H1 (cell line): ENCODE data around the gene NUDT1. TPM values are rescaled to one million over a fixed set of nuclear protein-coding genes. Genes with fewer than 3 reads are reported as not detected.

Source experiments
- CTCF ChIA-PET: fragments of 300-600 bp; sonication (Branson Sonifier 250); formaldehyde crosslinking; loops from one replicate; lab custom pipeline; 2021; ENCODE audit not compliant: partially characterized antibody; lab: Charles Lee
- POLR2A ChIA-PET: fragments of 300-600 bp; sonication (Branson Sonifier 250); formaldehyde crosslinking; loops from one replicate; lab custom pipeline; 2021; ENCODE audit warnings: inconsistent platforms; ENCODE audit not compliant: partially characterized antibody; lab: Charles Lee
- DNase-seq, 2 experiments: peaks; one replicate each; pipeline versions ENCODE4 v3.0.0 to v3.0.0-alpha.2; 2010 to 2022; ENCODE audit warnings: low spot score in 2 of 2, low read depth in 1 of 2, mixed read lengths in 1 of 2
- FAIRE-seq: peaks from 2 replicates; lab custom pipeline; 2011; peaks lifted over from hg19 to GRCh38; lab: Jason Lieb, UNC
- H2AFZ ChIP-seq: 2 replicates; pipeline ENCODE4 v1.8.1; 2012; ENCODE audit warnings: low read length, inconsistent platforms
- H2AK5ac ChIP-seq: 2 replicates; pipeline ENCODE4 v1.6.1; 2013; ENCODE audit warnings: low read depth, low read length
- H2BK120ac ChIP-seq: replicated peaks from 2 replicates; pipeline ENCODE3; 2013; ENCODE audit warnings: low read depth, low read length, inconsistent platforms
- H2BK12ac ChIP-seq: 2 replicates; pipeline ENCODE4 v1.6.1; 2013; ENCODE audit warnings: low read depth, low read length
- H2BK15ac ChIP-seq: 2 replicates; pipeline ENCODE4 v1.6.1; 2013; ENCODE audit warnings: low read length
- H2BK20ac ChIP-seq: 2 replicates; pipeline ENCODE4 v1.6.1; 2013; ENCODE audit warnings: low read length
- H2BK5ac ChIP-seq: 2 replicates; pipeline ENCODE4 v1.6.1; 2013; ENCODE audit warnings: low read depth, low read length
- H3K14ac ChIP-seq: 2 replicates; pipeline ENCODE4 v1.6.1; 2013; ENCODE audit warnings: inconsistent platforms; ENCODE audit not compliant: insufficient read length
- H3K18ac ChIP-seq: 2 replicates; pipeline ENCODE4 v1.6.1; 2013; ENCODE audit warnings: low read length; ENCODE audit errors: extremely low read depth
- H3K23ac ChIP-seq: 2 replicates; pipeline ENCODE4 v1.6.1; 2013; ENCODE audit warnings: inconsistent platforms; ENCODE audit not compliant: insufficient read length
- H3K23me2 ChIP-seq: 2 replicates; pipeline ENCODE4 v1.6.1; 2013; ENCODE audit warnings: low read depth, low read length
- H3K27ac ChIP-seq: 2 replicates; pipeline ENCODE4 v1.6.1; 2011; ENCODE audit warnings: low read depth, low read length, inconsistent platforms
- H3K27me3 ChIP-seq, 4 experiments: replicated peaks in 1 of 4; 1 replicate in 1 of 4; 2 replicates in 3 of 4; pipeline versions ENCODE4 v1.6.1 to v1.8.1; 2011 to 2013; ENCODE audit warnings: low read length in 3 of 4, mild to moderate bottlenecking in 3 of 4, inconsistent platforms in 2 of 4, mixed read lengths in 2 of 4, moderate library complexity in 1 of 4; ENCODE audit not compliant: control insufficient read depth in 3 of 4, insufficient read depth in 3 of 4; ENCODE audit errors: extremely low read depth in 1 of 4
- H3K36me3 ChIP-seq, 4 experiments: 2 replicates each; pipeline versions ENCODE4 v1.6.1 to v1.8.1; 2011 to 2013; ENCODE audit warnings: mild to moderate bottlenecking in 4 of 4, low read length in 3 of 4, moderate library complexity in 2 of 4, control low read depth in 1 of 4, inconsistent platforms in 1 of 4; ENCODE audit not compliant: insufficient read depth in 4 of 4, control insufficient read depth in 2 of 4
- H3K4ac ChIP-seq: replicated peaks from 2 replicates; pipeline ENCODE3; 2013; ENCODE audit warnings: low read length, low read depth, mixed read lengths, inconsistent platforms; ENCODE audit not compliant: insufficient read length
- H3K4me1 ChIP-seq, 4 experiments: replicated peaks in 1 of 4; 1 replicate in 1 of 4; 2 replicates in 3 of 4; pipeline versions ENCODE4 v1.6.1 to v1.8.1; 2011 to 2013; ENCODE audit warnings: low read length in 3 of 4, inconsistent platforms in 2 of 4, mixed read lengths in 1 of 4; ENCODE audit not compliant: insufficient read depth in 4 of 4, control insufficient read depth in 3 of 4
- H3K4me2 ChIP-seq, 2 experiments: 2 replicates each; pipeline versions ENCODE4 v1.6.1 to v1.8.1; 2011 to 2013; ENCODE audit warnings: low read depth in 2 of 2, low read length in 2 of 2, control low read depth in 1 of 2, inconsistent platforms in 1 of 2, mild to moderate bottlenecking in 1 of 2; ENCODE audit not compliant: insufficient read depth in 1 of 2
- H3K4me3 ChIP-seq, 4 experiments: fragments of 200-600, 300-600 bp in 1 of 4; sonication (generic), shearing (Covaris generic), sonication (Bioruptor Twin) in 1 of 4; 2 replicates each; pipeline versions ENCODE4 v1.5.1 to v1.8.1; 2011 to 2016; ENCODE audit warnings: low read length in 4 of 4, low read depth in 3 of 4, control low read depth in 2 of 4, inconsistent platforms in 2 of 4, mild to moderate bottlenecking in 2 of 4, mixed read lengths in 1 of 4, moderate library complexity in 1 of 4; ENCODE audit not compliant: insufficient read depth in 2 of 4; ENCODE audit errors: extremely low read depth in 1 of 4
- H3K56ac ChIP-seq: replicated peaks from 2 replicates; pipeline ENCODE3; 2013; ENCODE audit warnings: low read depth, mild to moderate bottlenecking, mixed read lengths, low read length, inconsistent platforms; ENCODE audit not compliant: insufficient read length
- H3K79me1 ChIP-seq: 2 replicates; pipeline ENCODE4 v1.6.1; 2013; ENCODE audit warnings: low read depth, low read length, control low read depth
- H3K79me2 ChIP-seq, 2 experiments: 2 replicates each; pipeline versions ENCODE4 v1.6.1 to v1.8.1; 2012 to 2013; ENCODE audit warnings: low read length in 2 of 2, mild to moderate bottlenecking in 2 of 2, inconsistent platforms in 1 of 2; ENCODE audit not compliant: insufficient read depth in 2 of 2, control insufficient read depth in 1 of 2
- H3K9ac ChIP-seq, 4 experiments: replicated peaks in 1 of 4; 1 replicate in 1 of 4; 2 replicates in 3 of 4; pipeline versions ENCODE4 v1.6.1 to v1.8.1; 2011 to 2013; ENCODE audit warnings: low read depth in 3 of 4, low read length in 3 of 4, control low read depth in 2 of 4, mild to moderate bottlenecking in 2 of 4, moderate library complexity in 2 of 4, inconsistent platforms in 1 of 4; ENCODE audit errors: extremely low read depth in 1 of 4
- H3K9me3 ChIP-seq, 2 experiments: 2 replicates each; pipeline versions ENCODE4 v1.6.1 to v1.8.1; 2012 to 2013; ENCODE audit warnings: mild to moderate bottlenecking in 2 of 2, moderate library complexity in 2 of 2, control low read depth in 1 of 2, inconsistent platforms in 1 of 2, low read depth in 1 of 2, low read length in 1 of 2, mixed read lengths in 1 of 2; ENCODE audit not compliant: insufficient read depth in 2 of 2
- H4K20me1 ChIP-seq, 2 experiments: replicated peaks in 1 of 2; 2 replicates each; pipeline versions ENCODE3 to v1.8.1; 2011 to 2013; ENCODE audit warnings: inconsistent platforms in 2 of 2, low read length in 2 of 2, mild to moderate bottlenecking in 1 of 2; ENCODE audit not compliant: insufficient read depth in 2 of 2, control insufficient read depth in 1 of 2
- H4K5ac ChIP-seq: 2 replicates; pipeline ENCODE4 v1.6.1; 2013; ENCODE audit warnings: low read length, low read depth, mixed read lengths, inconsistent platforms; ENCODE audit not compliant: insufficient read length
- H4K8ac ChIP-seq: 2 replicates; pipeline ENCODE4 v1.8.0; 2013; ENCODE audit warnings: mild to moderate bottlenecking, moderate library complexity, low read length, inconsistent platforms; ENCODE audit not compliant: insufficient read depth; ENCODE audit errors: extremely low read depth
- H4K91ac ChIP-seq: replicated peaks from 2 replicates; pipeline ENCODE3; 2013; ENCODE audit warnings: low read length, mixed read lengths, inconsistent platforms; ENCODE audit not compliant: insufficient read length
- ASH2L ChIP-seq: fragments of 200-600, 300-600 bp; sonication (generic); IDR thresholded peaks from one replicate; pipeline ENCODE4 v1.7.1; 2017; ENCODE audit warnings: low read length
- BRCA1 ChIP-seq: IDR thresholded peaks from 2 replicates; pipeline ENCODE4 v1.6.1; 2012; ENCODE audit warnings: low read depth, low read length, improper control_type of control experiment
- CBX5 ChIP-seq: fragments of 300-800, 300-1000 bp; sonication (generic); IDR thresholded peaks from 2 replicates; pipeline ENCODE4 v1.7.1; 2016; ENCODE audit warnings: antibody characterized with exemption, low read length, low read depth
- CEBPB ChIP-seq: IDR thresholded peaks from 2 replicates; pipeline ENCODE4 v1.6.1; 2012; ENCODE audit warnings: low read depth, low read length
- KDM1A ChIP-seq: fragments of 200-600, 300-600 bp; sonication (generic); IDR thresholded peaks from 2 replicates; pipeline ENCODE4 v1.7.1; 2016; ENCODE audit warnings: mild to moderate bottlenecking, low read length, borderline replicate concordance
- NRF1 ChIP-seq: IDR thresholded peaks from 2 replicates; pipeline ENCODE4 v1.6.1; 2011; ENCODE audit warnings: mild to moderate bottlenecking, low read depth, low read length, improper control_type of control experiment
- POU5F1 ChIP-seq: IDR thresholded peaks from 2 replicates; pipeline ENCODE4 v1.6.1; 2011; ENCODE audit warnings: low read depth, mild to moderate bottlenecking, low read length, moderate library complexity
- WGBS, 2 experiments: shearing (Covaris generic) in 1 of 2; methylation state at CpG; one replicate each; pipeline versions ENCODE4 v1.1.6 to v1.1.7; 2013 to 2015; ENCODE audit warnings: low lambda C conversion rate in 2 of 2, mixed read lengths in 2 of 2, inconsistent platforms in 1 of 2, low coverage in 1 of 2, missing lambda C conversion rate in 1 of 2; ENCODE audit not compliant: insufficient replicate concordance in 2 of 2, insufficient coverage in 1 of 2, insufficient read length in 1 of 2; ENCODE audit errors: extremely low coverage in 1 of 2, missing lambda C conversion rate in 1 of 2; 5-methylcytosine and 5-hydroxymethylcytosine counted together
- polyA plus RNA-seq, 7 experiments: library from polyadenylated mRNA; depleted of rRNA in 3 of 7; stranded (reverse) in 5 of 7; unstranded in 2 of 7; fragments of >200 nt in 5 of 7; fragments of 200-250 nt in 2 of 7; gene quantifications; 1 replicate in 5 of 7; 2 replicates in 1 of 7; 4 replicates in 1 of 7; pipeline versions ENCODE4 v1.2.1 to v1.2.3, GENCODE V29; 2011 to 2013; ENCODE audit warnings: missing spikeins in 2 of 7, mixed read lengths in 2 of 7
- total RNA-seq: library from RNA; stranded (reverse); fragmentation: NEBNext Ultra II Directional; extraction: Animal tissue kit (Norgen Biotek cat#: 25700); gene quantifications from 2 replicates; pipeline ENCODE4 v1.2.1, GENCODE V29; 2021

The NUDT1 gene
- total and polyA plus RNA-seq, 2 of the 8 experiments (the other 6 are each of a cell fraction or from before 2014, with no cell fraction given): 76.1 to 89.5 TPM

DNA sequence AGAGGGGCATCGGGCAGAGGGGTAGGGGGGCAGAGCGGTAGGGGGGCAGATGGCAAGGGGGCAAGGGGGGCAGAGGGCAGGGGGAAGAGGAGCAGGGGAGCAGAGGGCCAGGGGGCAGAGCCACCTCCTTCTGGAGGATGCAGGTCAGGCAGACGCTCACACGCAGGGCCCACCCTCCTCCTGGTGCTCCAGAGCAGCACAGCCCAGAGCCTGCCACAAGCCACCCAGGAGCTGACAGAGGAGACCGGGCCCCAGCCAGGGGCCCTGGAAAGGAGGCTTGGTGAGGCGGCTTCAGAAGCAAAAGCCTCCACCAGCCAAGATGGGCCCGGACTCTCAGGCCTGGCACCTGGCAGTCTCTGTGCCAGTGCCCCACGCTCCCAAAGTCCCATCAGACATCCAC is 22.4 kb upstream of the NUDT1 start:
- FAIRE-seq: no peak
- TF ChIP-seq KDM1A (no peak), ASH2L (no peak), POU5F1 (no peak), CBX5 (no peak), NRF1 (no peak), CEBPB (no peak), BRCA1 (no peak)

More for the DNA sequence above, 22.4 kb upstream of the NUDT1 start:
- no peak overlapping the region for H3K14ac ChIP-seq
- no peak overlapping the region for H3K56ac ChIP-seq
- WGBS, 2 experiments: 88% methylated on average over 7 of the region's 8 CpGs; no CpG with 5 or more reads in 1 of the 2 experiments
- CTCF ChIA-PET: no interaction called here
- DNase-seq: no peak
- H4K5ac ChIP-seq: no peak overlapping the region
- no peak overlapping the region for H2AFZ ChIP-seq
- no peak overlapping the region for H3K4ac ChIP-seq
- H3K9ac ChIP-seq: no peak overlapping the region; a peak in 1 of 7 replicates
- H2BK120ac ChIP-seq: no peak overlapping the region
- H3K27ac ChIP-seq: no peak overlapping the region
- H4K91ac ChIP-seq: no peak overlapping the region
- no peak overlapping the region for H3K23ac ChIP-seq
- no peak overlapping the region for H2BK15ac ChIP-seq
- H3K4me1 ChIP-seq: no peaks in the 10 kb centered on the region
- H3K36me3 ChIP-seq: peaks cover 19 to 50% (median 38%) of the 10 kb centered on the region in 4 experiments; a peak in 7 of 8 replicates
- H2BK12ac ChIP-seq: no peak overlapping the region
- no peak overlapping the region for H3K4me2 ChIP-seq
- no peaks in the 10 kb centered on the region for H3K9me3 ChIP-seq
- H3K23me2 ChIP-seq: no peaks in the 10 kb centered on the region
- peaks cover 0 to 10% of the 10 kb centered on the region in 2 experiments; a peak in 3 of 4 replicates for H3K79me2 ChIP-seq
- peaks cover 14% of the 10 kb centered on the region for H3K79me1 ChIP-seq
- H4K20me1 ChIP-seq: peaks cover 5 to 24% of the 10 kb centered on the region in 2 experiments
- no peak overlapping the region for H3K18ac ChIP-seq
- POLR2A ChIA-PET: no interaction called here
- H2AK5ac ChIP-seq: no peak overlapping the region
- no peak overlapping the region for H3K4me3 ChIP-seq
- no peak overlapping the region for H2BK20ac ChIP-seq
- no peak overlapping the region for H4K8ac ChIP-seq
- H2BK5ac ChIP-seq: no peak overlapping the region
- H3K27me3 ChIP-seq: no peaks in the 10 kb centered on the region
